HG03039 (cell line): ENCODE data around the gene NME3.

ENCODE experiments used
- ATAC-seq: cut with Tn5 transposase; IDR thresholded peaks from one replicate; pipeline ENCODE4 v1.9.1; 2021; ENCODE audit warnings: mild to moderate bottlenecking, moderate library complexity; ENCODE audit not compliant: unreplicated experiment

The NME3 gene

DNA sequence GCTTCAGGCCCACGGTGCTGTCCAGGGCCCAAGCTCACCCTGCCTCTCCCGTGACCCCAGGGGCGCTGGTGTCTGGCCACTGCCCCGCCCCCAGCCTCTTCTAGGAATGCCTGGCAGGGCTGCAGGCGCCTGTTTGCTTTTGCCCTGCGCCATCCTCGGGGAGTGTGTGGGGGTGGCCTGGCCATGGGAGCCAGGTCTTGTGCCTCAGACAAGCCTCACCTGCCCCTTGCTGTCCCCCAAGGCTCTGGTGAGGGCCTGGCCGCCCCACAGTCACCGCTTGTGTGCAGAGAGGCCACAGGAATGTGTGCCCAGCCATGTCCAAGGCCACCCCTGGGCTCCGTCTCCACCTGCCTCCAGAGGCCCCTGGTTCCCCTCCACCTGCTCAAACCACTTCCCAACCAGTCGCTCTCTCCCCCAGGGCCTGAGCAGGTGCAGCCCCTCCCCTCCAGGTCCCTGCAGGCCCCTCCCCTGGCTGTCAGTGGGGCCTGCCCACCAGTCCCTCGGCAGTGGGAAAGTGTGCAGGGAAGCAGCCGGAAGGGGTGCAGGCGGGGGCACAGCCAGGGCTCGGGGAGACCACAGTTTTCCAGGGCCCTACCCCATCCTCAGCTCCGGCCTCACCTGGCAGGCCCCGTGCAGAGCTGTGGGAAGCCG is 23.0 kb upstream of the NME3 start:
- ATAC-seq, result no peak

DNA sequence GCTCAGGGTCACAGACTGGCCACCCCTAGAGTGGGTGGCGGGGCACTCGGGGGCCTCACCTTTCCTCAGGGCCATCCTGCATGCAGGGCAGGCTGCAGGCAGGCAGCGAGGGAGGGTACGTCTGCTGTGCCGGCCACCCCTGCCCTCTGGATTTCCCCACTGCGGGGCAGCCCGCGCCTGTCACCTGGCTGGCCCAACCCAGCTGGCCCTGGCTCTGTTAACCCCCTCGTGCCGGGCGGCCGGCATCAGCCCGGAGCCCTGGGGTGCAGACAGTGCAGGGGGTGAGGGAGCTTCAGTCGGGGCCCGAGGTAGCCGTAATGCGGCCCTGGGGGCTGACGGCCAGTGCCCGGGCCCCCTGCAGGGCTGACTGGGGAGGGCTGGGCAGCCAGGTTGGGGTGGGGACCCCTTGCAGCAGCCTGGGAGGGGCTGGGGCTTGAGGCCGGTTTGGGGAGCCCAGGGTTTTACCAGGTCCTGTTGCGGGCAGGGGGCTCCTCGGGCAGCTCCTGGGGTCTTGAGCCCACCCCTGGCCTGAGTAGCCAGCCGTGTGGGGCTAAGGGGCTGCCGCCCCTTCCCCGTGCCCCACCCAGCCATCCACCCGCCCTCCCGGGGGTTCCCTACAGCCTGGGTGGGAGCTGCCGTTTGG is 22.4 kb upstream of the NME3 start, which contains the start of gene IGFALS:
TSS of gene IGFALS (minus strand) at position 128 of the 643 bp plus-strand sequence. CDS start at position 75, 53 bp downstream.
- ATAC-seq, result no peak

DNA sequence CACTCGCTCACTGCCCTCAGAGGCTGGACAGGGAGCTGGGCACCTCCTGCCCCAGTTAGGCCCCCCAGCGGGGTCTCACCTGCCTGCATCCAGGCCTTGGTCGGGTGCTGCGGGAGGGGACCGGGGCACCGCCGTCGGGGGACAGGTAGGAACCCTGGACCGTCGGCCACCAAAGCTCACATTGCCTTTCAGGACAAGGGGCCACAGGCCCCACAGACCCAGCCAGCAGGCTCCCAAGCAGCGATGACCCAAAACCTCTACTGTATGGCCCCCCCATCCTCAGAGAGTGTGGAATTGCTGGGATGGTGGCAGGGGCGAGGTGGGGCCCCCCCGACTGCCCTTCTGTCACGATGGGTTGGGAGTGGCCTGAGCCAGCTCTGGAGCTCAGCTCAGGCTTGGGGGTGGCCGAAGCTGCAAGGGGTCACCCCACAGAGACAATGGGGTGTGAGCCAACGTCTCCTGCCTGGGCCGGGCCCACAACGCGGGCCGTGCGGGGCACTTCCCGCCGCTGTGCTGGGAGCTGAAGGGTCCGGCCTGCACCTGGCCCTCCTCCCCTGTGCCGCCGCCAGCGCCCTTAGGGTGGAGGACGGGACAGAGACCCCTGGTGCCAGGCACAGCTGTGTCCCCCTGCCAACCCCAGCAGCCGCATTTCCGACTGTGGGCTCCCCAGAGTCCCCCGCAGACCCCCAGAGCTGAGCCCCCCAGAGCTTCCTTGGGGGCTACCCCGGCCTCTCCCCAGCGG is 21.7 kb upstream of the NME3 start:
- no peak for ATAC-seq

DNA sequence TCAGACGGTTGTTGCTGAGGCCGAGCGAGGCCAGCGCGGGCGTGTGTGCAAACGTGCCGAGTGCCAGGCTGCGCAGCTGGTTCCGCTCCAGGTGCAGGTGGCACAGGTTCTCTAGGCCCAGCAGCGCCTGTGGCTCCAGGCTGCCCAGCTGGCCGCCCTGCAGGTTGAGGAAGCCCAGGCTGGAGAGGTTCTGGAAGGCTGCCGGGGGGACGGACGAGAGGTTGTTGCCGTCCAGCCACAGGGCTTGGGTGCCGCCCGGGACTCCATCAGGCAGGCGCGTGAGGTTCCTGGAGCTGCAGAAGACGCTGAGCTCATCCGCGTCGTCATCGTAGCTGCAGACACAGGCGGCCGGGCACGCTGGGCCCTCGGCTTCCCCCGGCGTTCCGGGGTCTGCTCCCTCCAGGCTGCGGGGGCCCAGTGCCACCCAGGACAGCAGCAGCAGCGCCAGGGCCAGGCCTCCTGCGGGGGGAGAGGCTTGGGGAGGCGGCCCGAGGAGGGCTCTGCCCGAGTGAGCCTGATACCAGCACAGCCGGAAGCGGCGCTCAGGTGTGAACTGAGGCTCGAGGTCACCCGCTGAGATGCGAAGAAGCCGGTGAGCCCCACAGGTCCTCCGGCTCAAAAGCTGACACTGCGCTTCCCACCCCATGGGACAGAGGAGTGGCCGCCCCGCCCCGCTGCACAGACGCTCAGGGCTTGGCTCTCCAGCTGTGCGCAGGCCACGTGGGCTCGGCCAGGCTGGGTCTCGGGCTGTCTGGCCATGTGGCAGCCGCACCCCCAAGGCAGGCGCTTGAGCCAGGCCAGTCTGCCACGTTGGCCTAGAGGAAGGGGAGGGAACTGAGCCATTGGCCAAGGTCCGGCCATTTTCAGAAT is 20.8 kb upstream of the NME3 start:
- no peak for ATAC-seq

DNA sequence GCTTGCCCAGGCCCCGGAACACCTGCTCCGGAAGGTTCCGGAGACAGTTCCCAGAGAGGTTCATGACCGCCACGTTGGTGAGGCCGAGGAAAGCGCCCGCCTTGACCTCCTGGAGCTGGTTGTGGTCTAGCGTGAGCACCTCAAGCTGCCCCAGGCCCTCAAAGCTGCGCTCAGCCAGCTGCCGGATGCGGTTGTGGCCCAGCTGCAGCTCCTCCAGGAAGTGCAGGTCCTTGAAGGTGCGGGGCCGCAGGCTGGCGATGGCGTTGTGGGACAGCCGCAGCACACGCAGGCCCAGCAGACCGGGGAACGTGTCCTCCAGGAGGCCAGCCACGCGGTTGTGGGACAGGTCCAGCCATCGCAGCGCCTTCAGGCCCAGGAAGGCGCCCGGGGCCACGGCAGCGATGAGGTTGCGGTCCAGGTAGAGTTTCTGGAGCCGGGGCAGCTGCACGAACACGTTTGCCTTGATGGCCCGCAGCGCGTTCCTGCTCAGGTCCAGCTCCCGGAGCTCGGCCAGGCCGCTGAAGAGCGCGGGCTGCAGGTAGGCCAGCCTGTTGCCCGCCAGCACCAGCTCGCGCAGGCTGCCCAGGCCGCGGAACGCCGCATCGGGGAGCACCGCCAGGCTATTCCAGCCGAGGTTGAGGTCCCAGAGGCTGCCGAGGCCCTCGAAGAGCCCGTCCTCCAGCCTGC is 20.1 kb upstream of the NME3 start:
- ATAC-seq, result no peak

DNA sequence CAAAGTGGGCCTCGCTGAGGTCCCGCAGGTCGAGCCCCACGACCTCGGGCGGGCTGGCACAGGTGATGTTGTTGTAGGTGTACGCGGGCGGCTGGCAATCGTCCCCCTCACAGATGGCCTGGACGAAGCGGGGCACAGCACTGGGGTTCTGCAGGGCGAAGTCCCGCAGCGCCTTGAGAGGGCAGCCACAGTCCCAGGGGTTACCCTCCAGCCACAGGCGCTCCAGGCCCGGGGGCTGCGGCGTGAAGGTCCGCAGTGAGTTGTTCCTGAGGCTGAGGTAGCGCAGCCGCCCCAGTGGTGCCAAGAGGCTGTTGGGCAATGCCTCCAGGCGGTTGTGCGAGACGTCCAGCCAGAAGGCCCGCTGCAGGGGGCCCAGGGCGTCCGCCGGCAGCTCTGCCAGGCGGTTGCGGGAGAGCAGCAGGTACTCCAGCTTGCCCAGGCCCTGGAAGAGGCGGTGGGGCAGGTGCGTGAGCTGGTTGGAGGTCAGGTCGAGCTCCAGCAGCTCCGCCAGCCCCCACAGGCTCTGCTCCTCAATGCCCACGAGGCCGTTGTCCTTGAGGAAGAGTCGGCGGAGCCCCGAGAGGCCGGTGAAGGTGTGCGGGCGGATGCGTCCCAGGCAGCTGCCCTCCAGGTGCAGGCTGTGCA is 19.4 kb upstream of the NME3 start:
- ATAC-seq, result no peak

DNA sequence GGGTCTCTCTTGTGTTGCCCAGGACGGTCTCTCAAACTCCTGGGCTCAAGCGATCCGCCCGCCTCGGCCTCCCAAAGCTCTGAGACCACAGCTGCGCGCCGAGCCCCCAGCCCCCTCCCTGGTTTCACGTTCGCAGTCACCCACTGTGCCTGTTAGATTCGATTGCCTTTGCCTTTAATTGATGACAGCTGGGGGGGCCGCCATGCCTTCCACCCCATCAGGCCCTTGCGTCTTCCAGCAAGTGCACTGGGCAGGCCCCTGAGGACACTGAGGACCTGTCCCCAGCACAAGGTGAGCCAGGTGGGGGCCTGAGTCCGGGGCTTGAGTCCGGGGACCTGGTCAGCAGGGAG is 18.9 kb upstream of the NME3 start:
- ATAC-seq, result no peak

DNA sequence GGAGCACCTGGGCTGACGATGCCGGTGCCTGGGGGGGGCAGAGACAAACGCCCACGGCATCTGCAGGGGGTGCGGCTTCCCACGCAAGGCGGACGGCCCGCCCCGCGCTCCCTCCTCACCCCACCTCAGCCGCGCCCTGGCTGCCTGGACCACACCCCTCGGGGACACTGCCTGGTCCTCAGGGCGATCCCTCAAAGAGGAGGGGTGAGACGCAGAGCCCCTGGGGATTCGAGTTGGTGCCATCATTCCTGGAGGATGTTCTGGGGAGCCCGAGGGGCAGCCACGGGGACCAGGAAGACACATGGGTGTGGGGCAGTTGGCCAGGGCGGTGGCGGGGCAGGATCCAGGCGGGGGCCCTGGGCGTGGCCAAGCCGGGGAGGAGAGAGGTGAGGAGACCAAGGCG is 18.3 kb upstream of the NME3 start:
- no peak for ATAC-seq

DNA sequence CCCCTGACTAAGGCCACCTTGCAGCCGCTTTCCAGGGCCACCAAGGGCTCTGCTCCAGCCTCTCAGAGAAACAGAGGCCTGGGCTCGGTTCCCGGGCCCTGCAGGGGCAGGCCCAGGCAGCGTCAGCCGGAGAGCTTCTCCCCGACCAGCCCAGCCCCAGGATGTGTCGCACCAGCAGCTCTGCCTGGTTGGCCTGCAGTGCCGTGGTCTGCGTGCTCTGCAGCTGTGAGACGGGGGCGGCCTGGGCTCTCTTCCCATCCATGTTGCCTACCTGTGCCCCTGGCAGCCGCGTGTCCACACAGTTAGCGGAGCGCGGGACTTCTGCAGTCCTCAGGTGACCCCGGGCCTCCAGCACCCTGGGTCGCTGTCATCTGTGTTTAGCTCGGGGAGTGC is 17.4 kb upstream of the NME3 start:
- no peak for ATAC-seq

DNA sequence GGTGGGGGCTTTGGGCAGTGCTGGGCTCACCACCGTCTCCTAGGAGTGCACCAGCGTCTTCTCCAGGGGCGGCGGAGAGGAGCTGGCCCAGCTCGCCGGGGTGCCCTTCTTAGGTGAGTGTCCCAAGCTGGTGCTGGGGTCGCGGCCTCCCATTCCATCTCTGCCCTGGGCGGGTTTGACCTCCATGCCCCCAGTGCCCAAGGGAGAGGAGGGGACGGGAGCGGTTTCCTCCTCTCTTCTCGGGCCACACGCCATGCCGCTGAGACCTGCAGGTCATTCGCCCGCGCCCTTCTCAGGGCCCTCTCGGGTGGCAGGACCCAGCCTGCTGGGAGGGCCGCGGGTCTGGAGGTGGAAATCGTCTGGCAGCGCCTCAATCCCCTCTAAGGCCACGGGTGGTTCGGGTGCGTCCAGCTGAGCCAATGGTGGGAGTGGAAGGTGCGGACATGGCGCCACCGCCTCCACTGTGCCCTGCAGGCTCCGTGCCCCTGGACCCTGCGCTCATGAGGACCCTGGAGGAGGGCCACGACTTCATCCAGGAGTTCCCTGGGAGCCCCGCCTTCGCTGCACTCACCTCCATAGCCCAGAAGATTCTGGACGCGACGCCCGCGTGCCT is 16.9 kb upstream of the NME3 start:
- ATAC-seq, result no peak

DNA sequence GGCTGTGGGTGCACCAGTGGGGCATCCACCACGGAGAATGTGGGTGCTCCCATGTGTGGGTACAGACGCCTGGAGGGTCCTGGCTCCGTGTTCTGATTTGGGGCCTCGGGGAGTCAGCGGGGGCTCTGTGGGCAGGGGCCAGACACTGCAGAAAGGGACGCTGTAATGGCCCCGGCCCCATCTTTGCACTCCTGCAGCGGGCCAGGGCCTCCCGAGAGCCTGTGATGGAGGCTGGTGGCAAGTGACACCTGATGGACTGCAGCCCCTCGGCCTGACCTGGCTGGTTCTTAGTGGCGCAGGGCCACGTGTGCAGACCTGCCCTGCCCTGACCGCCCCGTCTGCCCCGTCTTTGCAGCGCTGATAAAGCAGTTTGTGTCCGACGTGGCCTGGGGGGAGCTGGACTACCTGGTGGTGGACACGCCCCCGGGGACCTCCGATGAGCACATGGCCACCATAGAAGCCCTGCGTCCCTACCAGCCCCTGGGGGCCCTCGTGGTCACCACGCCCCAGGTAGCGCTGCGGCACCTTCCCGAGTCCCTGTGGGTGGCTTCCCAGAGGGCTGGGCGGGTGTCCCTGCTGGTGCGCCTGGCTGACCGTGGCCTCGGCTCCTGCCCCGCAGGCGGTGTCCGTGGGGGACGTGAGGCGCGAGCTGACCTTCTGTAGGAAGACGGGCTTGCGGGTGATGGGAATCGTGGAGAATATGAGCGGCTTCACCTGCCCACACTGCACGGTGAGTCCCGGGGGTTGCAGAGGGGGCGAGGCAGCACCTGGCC is 16.2 kb upstream of the NME3 start:
- no peak for ATAC-seq

DNA sequence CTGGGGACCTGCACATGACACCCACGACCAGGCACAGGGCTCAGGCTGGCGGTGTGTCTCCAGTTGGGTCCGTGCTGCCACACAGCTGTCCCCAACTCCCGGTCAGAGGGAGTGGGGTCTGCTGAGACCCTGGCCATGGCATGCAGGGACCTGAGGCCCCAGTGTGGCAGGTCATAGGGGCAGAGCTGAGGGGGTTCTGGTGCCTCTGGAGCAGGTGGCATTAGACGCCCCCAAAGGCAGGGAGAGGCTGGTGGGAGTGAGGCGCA is 15.6 kb upstream of the NME3 start:
- ATAC-seq, result no peak

DNA sequence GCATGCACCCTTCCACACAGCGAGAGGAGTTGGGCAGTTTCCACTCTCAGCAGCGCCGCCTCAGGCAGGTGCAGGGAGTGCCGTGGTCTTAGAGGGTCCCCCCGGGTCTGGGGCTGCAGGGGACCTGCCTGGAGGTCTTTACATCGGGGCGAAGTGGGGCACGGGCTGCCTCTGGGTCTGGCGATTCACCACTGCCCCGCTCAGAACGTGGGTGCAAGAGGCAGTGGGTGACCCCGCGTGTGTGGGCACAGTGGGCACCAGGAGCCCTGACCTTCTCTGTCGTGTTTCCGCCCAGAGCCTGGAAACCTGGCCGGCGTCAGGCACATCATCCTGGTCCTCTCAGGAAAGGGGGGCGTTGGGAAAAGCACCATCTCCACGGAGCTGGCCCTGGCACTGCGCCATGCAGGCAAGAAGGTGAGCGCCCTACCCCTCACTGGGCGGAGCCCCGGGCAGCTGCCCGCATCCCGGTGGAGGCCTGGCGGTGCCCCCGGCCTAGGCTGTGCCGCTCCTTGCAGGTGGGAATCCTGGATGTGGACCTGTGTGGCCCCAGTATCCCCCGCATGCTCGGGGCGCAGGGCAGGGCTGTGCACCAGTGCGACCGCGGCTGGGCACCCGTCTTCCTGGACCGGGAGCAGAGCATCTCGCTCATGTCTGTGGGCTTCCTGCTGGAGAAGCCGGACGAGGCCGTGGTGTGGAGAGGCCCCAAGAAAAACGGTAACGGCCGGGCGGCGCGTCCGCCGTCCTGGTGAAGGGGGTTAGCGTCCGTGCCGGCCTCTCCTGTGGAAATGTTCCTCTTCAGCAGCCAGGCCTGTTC is 15.1 kb upstream of the NME3 start:
- ATAC-seq, result no peak

DNA sequence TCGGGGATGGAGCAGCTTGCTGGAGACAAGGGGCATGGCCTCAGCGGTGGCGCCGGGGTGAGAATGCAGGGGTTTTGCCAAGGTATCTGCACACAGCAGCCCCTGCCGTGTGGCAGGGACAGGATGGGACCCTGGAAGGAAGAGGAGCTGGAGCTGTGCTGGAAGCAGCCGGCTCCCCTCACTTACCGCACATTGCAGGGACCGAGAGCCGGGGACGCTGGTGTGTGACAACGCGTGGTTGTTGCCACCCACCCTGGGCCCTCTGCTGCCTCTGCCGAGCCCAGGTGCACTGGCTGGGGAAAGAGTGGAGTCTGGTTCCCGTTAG is 14.5 kb upstream of the NME3 start:
- no peak for ATAC-seq

DNA sequence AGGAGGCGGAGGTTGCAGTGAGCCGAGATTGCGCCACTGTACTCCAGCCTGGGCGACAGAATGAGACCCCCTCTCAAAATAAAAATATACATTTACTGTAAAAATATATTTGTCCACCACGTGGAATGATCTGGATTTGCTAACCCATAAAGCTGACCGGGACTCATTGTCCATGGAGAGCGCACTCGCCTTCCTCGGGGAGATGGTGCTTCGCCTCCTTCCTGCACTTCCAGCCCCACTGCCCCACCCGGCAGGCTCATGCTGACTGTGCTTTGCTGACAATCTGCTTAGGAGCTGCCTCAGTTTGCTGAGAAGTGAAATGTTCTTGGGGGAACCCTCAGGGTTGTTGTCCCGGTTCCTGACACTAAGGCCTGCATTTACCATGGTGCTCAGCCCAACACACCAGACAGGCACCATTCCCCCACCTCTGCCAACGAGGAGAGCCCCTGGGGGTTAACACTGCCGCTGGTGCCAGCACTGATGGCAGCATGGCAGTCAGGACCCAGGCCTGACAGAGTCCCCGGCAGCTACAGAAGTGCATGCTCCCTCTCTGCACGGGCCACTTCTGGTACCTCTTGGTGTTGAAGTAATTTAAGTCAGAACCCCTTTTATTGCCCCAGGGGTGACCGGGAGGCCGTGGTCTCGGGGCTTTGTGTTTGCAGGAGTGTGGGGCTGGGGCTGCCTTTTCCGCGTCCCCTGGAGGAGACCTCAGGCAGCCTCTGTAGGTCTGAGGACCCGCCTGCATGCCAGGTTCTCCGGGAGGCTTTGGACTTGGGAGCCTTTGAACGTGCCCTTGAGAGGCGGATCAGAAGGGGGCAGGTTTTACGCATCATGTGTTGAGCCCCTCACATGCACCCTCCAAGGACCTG is 13.9 kb upstream of the NME3 start:
- no peak for ATAC-seq

DNA sequence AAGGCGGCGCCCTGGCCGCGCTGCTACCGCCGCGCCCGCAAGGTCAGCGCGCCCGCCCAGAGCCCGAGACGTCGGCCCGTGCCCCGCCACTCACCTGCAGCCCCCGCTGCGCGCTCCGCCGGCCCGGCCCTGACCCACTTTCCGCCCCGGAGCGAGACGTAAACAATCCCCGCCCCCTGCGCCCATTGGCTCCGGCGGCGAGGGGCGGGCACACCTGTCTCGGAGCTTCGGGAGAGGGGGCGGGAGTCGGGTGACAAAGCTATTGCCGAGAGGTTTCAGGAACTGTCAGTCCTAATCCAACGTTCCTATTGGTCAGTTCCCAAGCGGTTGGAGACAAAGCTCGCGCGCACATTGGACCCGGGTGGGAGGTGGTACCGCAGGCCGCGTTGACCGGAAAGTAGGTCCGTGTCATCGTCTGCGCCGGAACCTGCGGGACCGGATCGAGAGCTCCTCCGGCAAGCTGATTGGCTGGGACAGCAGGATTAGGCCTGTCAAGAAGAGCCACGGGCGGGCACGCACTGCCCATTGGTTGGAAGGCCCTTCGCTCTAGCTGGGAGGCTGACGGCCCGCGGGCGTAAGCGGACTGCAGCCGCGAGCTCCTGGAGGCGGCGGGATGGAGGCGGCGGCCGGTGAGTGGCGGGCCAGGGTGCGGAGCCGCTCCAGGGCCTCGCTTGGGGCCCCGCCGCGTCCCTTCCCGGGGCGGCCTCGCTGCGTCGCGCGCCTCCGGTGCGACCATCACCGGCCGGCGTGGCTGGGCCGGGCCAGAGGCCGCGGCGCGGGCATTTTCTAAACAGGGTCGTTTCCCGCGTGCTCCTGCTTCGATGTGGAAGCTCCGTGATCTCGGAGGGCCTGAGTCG is 11.3 kb upstream of the NME3 start, which contains the start of the genes NUBP2 and SPSB3:
TSS of gene NUBP2 (plus strand) at position 553 of the 857 bp plus-strand sequence. CDS start at position 614, 61 bp downstream.
TSS of gene SPSB3 (minus strand) at position 164 of the 857 bp plus-strand sequence. CDS start 1,088 bp downstream, outside the sequence.
- peak; percentile 74 for ATAC-seq
